SK-N-MC (cell line): Measurements from ENCODE around the gene DERL3.
A peak's percentile ranks its signal among the peaks of the same experiment; 100 is the strongest.
"Not testable (repeated sequence)": the region's sequence is repeated elsewhere in the genome, so short reads cannot be mapped to it uniquely, and the experiment has no call there.

Experiments used
- DNase-seq: peaks from one replicate; pipeline ENCODE4 v3.0.0-alpha.2; 2011; ENCODE audit warnings: low read depth, low spot score
- H3K27ac ChIP-seq: fragments of 200-600 bp; sonication (generic); 2 replicates; pipeline ENCODE4 v1.5.1; 2016; ENCODE audit warnings: mixed run types
- H3K36me3 ChIP-seq: fragments of 200-600 bp; sonication (generic); 2 replicates; pipeline ENCODE4 v1.6.1; 2017; ENCODE audit warnings: antibody characterized with exemption, low read length, mixed read lengths; ENCODE audit not compliant: insufficient read depth
- H3K4me3 ChIP-seq: fragments of 200-600 bp; sonication (generic); 2 replicates; pipeline ENCODE4 v1.5.1; 2016
- H3K9ac ChIP-seq: fragments of 200-600 bp; sonication (generic); 2 replicates; pipeline ENCODE4 v1.8.0; 2017; ENCODE audit warnings: mixed run types, mixed read lengths; ENCODE audit not compliant: insufficient read length
- H3K9me3 ChIP-seq: fragments of 200-600 bp; sonication (generic); 2 replicates; pipeline ENCODE4 v1.6.1; 2017; ENCODE audit warnings: low read depth, mild to moderate bottlenecking, antibody characterized with exemption, low read length, moderate library complexity, mixed read lengths
- EZH2 ChIP-seq: fragments of 200-600 bp; sonication (generic); IDR thresholded peaks from one replicate; pipeline ENCODE4 v1.6.1; 2017; ENCODE audit warnings: antibody characterized with exemption
- FOXP2 ChIP-seq: optimal IDR thresholded peaks from 2 replicates; pipeline ENCODE3; 2011; ENCODE audit warnings: mild to moderate bottlenecking, moderate library complexity; ENCODE audit not compliant: insufficient read depth; ENCODE audit errors: extremely low read length, control extremely low read depth
- POLR2AphosphoS5 ChIP-seq: IDR thresholded peaks from 2 replicates; pipeline ENCODE4 v1.6.1; 2012; ENCODE audit warnings: mild to moderate bottlenecking, low read depth, low read length, borderline replicate concordance

Gene DERL3

GRCh38 chr22:23838681-23839468 is at the start of gene DERL3:
Gene DERL3 (minus strand): TSS chr22:23839006. CDS start chr22:23838987, 19 bp downstream.
- TF ChIP-seq POLR2AphosphoS5: 0 out of 2 replicates have a peak, but pooled peaks have one; percentile 27
- TF ChIP-seq EZH2: no peak
- Histone ChIP-seq H3K27ac (no peak within 1 kb of the TSS), H3K9me3 (no peaks in the 10 kb centered on the region), H3K36me3 (peaks cover 18% of the 10 kb centered on the region; the same call in 1 of the 2 replicates), H3K4me3 (peak within 1 kb of the TSS; percentile 55), H3K9ac (no peak within 1 kb of the TSS)
- DNase-seq: peak; percentile 84

GRCh38 chr22:23884140-23884539 is 45.3 kb upstream of the DERL3 start:
- Histone ChIP-seq H3K27ac (no peak overlapping the region), H3K36me3 (no peaks in the 10 kb centered on the region), H3K4me3 (no peak overlapping the region), H3K9me3 (no peaks in the 10 kb centered on the region), H3K9ac (no peak overlapping the region)
- TF ChIP-seq EZH2 (no peak), FOXP2 (no peak), POLR2AphosphoS5 (no peak)
- no peak for DNase-seq

- Histone ChIP-seq H3K27ac (no peak overlapping the region), H3K4me3 (no peak overlapping the region)
- no peak for TF ChIP-seq FOXP2
- no peak for TF ChIP-seq EZH2
- no peak for TF ChIP-seq POLR2AphosphoS5
These were observed 44.9 kb upstream of the DERL3 start for GRCh38 chr22:23883658-23884057.

GRCh38 chr22:23882370-23882769 is 43.6 kb upstream of the DERL3 start:
- no peak for DNase-seq
- TF ChIP-seq EZH2 (no peak), POLR2AphosphoS5 (no peak), FOXP2 (no peak)
- H3K36me3 ChIP-seq: no peaks in the 10 kb centered on the region
- H3K4me3 ChIP-seq: no peak overlapping the region
- H3K9ac ChIP-seq: no peak overlapping the region
- H3K9me3 ChIP-seq: no peaks in the 10 kb centered on the region
- H3K27ac ChIP-seq: no peak overlapping the region

More at GRCh38 chr22:23883658-23884057, 44.9 kb upstream of the DERL3 start:
- DNase-seq: no peak
- no peak overlapping the region for H3K9ac ChIP-seq
- no peaks in the 10 kb centered on the region for H3K36me3 ChIP-seq
- H3K9me3 ChIP-seq: no peaks in the 10 kb centered on the region

GRCh38 chr22:23878219-23878618 is 39.4 kb upstream of the DERL3 start:
- Histone ChIP-seq H3K36me3 (no peaks in the 10 kb centered on the region), H3K27ac (no peak overlapping the region), H3K9ac (no peak overlapping the region), H3K4me3 (no peak overlapping the region), H3K9me3 (no peaks in the 10 kb centered on the region)
- no peak for DNase-seq
- no peak for TF ChIP-seq FOXP2
- TF ChIP-seq EZH2: no peak
- no peak for TF ChIP-seq POLR2AphosphoS5

DNA sequence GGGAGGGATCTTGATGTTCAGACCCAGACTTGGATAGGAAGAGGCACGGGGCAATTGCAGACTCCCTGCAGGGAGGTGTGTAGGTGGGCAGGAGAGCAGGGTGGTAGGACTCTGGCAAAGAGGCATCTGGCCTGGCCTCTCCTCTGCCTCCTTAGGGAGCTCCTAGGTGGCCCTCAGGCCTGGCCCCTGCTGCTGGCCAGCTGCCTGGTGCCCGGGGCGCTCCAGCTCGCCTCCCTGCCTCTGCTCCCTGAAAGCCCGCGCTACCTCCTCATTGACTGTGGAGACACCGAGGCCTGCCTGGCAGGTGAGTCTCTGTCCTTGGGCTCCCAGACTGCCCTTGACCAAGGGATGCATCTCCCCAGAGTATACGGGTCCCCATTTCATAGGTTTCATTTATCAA is 38.8 kb upstream of the DERL3 start:
- Histone ChIP-seq H3K9me3 (no peaks in the 10 kb centered on the region), H3K27ac (no peak overlapping the region), H3K4me3 (no peak overlapping the region), H3K36me3 (no peaks in the 10 kb centered on the region), H3K9ac (no peak overlapping the region)
- no peak for DNase-seq
- TF ChIP-seq FOXP2: no peak

DNA sequence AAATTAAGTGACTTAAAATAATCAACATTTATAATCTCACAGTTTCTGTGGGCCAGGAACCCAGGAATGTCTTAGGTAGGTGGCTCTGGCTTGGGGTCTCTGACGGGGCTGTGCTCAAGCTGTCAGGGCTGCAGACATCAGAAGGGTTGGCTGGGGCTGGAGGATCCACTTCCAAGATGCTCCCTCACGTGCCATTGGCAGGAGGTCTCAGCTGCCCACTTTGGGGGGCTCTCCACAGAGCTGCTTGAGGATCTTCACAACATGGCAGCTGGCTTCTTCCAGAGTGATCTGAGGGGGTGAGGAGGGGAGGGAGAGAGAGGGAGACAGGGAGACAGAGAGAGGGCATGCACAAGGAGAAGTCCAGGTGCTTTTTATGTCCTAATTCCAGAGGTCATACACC is 37.0 kb upstream of the DERL3 start:
- Histone ChIP-seq H3K4me3 (no peak overlapping the region), H3K9ac (no peak overlapping the region), H3K27ac (no peak overlapping the region), H3K36me3 (no peaks in the 10 kb centered on the region), H3K9me3 (no peaks in the 10 kb centered on the region)
- TF ChIP-seq POLR2AphosphoS5 (no peak), FOXP2 (no peak), EZH2 (no peak)
- DNase-seq: no peak

GRCh38 chr22:23874871-23875270 is 36.1 kb upstream of the DERL3 start:
- DNase-seq: no peak
- no peaks in the 10 kb centered on the region for H3K36me3 ChIP-seq
- H3K4me3 ChIP-seq: no peak overlapping the region
- H3K27ac ChIP-seq: no peak overlapping the region
- H3K9ac ChIP-seq: no peak overlapping the region
- H3K9me3 ChIP-seq: no peaks in the 10 kb centered on the region
- no peak for TF ChIP-seq POLR2AphosphoS5
- TF ChIP-seq EZH2: no peak
- no peak for TF ChIP-seq FOXP2

GRCh38 chr22:23868580-23868979 is 29.8 kb upstream of the DERL3 start:
- H3K27ac ChIP-seq: no peak overlapping the region
- no peak for DNase-seq
- H3K36me3 ChIP-seq: no peaks in the 10 kb centered on the region
- H3K4me3 ChIP-seq: no peak overlapping the region
- TF ChIP-seq FOXP2 (no peak), EZH2 (no peak), POLR2AphosphoS5 (no peak)
- H3K9ac ChIP-seq: no peak overlapping the region
- H3K9me3 ChIP-seq: no peaks in the 10 kb centered on the region

DNA sequence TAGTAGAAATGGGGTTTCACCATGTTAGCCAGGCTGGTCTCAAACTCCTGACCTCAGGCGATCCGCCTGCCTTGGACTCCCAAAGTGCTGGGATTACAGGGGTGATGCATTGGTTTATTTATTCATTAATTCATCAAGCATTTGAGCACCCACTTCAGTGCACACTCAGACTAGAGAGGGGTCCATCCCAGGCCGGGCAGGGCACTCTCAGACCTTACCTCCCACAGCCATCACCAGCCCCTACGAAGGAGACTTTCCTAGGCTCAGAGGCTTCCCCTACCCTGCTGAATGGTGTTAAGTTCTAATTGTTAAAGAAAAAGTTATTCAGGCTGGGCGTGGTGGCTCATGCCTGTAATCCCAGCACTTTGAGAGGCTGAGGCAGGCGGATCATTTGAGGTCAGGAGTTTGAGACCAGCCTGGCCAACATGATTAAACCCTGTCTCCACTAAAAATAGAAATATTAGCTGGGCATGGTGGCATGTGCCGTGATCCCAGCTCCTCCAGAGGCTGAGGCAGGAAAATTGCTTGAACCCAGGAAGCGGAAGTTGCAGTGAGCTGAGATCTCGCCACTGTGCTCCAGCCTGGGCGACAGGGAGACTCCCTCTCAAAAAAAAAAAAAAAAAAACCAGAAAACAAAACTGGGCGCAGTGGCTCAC is 25.8 kb upstream of the DERL3 start:
- not testable (repeated sequence) for H3K9me3 ChIP-seq, H3K9ac ChIP-seq, DNase-seq, H3K36me3 ChIP-seq, H3K4me3 ChIP-seq, H3K27ac ChIP-seq
